ENCODE data around the gene COX6A1.
A peak's percentile ranks its signal among the peaks of the same experiment; 100 is the strongest.
"Not testable (repeated sequence)": the region's sequence is repeated elsewhere in the genome, so short reads cannot be mapped to it uniquely, and the experiment has no call there.

The COX6A1 gene

DNA sequence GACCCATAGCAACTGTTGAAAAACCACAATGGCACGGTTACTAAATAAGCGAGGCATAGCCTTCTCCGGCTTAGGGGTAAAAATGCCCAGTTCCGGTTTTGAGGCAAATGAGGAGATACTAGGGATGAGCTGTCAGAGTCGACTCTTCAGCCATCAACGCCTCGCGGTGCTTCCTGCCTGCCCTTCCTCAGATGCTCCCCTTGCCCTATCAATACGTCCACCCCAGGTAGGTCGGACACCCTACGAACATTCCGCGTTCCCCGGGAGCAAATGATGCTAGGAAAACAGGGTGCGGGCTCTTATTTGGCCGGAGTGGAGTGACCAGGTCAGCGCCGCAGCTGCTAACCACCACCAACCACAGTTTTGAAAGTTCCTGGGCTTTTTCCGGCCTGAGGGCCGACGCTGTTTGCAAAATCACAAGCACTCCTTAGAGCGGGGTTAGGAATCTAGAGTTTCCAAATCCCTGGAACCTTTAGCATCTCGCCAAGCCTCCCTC lies 30.5 kb downstream of the COX6A1 start:
- DNase-seq: no peak

DNA sequence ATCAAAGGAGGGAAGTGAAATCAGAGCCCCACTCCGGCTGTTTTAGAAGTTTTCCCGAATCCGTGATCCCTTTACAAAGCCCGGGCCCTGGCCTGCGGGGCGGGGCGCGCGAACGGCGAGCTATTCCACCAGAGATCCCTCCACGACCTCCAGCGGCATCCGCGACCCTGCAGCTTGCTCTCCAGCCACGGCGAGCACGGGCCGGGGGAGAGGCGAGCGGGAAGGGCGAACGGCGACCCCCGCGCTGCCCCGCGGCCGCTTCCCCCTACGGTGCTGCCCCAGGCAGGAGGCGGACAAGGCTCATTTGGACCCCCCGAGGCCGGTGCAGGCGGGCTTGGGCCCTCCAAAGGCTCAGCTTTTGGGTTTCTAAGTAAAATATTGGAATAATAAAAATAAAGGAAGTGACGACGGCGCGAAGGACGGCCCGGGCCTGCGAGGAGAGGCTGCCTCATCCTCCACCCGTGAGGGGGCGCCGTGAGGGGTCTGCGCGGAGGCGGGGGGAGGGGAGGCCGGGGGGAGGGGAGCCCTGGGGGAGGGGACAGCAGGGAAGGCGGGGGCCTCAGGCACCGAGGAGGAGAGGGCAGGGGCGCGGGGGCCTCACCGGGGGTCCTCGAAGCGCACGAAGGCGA lies 31.0 kb downstream of the COX6A1 start:
- DNase-seq: peak; percentile 57

DNA sequence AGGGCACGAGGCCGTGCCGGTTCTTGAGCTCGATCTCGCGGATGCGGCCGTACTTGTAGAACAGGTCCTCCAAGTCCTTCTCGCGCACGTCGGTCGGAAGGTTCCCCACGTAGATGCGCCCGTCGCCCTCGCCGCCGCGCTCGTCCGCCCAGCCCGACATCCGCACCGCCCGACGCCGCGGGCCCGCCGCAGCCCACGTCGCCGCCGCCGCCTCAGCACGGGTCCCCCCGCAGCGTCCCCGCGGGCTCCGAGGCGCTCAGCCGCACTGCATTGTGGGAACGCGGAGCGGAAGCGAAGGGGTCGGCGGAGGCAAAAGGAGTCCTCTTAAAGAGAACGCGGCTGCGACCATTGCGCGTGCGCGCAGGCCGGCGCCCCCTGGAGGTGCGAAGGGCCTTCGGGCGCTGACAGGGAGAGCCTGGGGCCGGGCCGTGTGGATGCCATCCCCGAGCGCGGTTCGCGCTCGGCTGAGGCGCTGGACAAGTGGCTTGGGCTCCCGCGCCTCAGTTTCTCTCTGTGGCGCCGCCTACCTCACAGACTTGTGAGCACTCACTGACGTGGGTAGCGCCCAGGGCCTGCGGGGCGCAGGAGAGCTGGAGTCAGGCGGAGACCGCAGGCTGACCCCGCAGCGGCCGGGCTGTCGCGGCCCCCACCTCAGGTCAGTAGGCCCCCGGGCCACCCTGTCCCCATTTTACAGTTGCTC lies 31.7 kb downstream of the COX6A1 start, which contains the start of gene SRSF9:
SRSF9 (minus strand) TSS at position 299 of the 700 bp plus-strand sequence; CDS start at position 160, 139 bp downstream.
- DNase-seq: peak; percentile 93

DNA sequence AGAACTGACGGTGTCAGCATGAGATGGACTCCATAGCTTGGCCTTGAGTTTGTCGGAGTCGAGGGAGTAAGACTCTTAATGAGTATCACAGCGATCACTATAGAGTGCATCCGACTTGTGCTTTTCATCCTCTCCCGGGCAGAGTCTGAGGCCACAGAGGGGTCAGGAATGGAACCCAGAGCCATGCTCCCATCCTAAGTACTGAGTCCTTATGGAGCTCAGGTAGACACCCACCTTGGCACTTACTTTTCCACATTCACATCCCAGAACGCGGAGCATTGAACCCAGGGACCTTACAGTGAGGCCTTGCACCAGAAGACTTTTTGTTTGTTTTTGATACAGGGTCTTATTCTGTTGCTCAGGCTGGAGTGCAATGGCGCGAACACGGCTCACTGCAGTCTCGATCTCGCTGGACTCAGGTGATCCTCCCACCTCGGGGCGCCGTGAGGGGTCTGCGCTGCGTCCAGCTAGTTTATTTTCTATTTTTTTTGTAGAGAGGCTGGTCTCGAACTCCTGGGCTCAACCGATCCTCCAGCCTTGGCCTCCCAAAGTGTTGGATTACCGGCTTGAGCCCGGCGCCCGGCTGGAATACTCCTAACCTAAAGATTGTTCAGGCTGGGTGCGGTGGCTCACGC lies 32.4 kb downstream of the COX6A1 start:
- DNase-seq: peak; percentile 42

DNA sequence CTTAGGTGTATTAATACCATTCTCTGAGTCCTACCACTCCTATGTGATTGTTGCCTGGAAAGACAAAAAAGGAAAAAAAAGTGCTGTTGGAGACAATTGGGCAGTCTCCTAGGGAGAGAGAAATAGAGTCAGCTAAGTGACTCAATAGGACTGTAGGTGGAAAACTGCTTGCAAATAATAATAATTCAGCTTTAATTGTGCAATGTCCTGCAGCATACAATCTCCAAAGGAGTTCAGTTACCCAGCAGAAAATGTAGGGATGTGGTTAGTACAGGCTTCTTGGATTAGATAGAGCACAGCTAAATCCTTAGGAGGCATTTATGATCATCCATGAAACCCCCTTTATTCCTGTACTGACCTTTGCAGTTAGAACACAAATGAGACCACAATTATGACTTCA lies 34.6 kb downstream of the COX6A1 start:
- no peak for DNase-seq

DNA sequence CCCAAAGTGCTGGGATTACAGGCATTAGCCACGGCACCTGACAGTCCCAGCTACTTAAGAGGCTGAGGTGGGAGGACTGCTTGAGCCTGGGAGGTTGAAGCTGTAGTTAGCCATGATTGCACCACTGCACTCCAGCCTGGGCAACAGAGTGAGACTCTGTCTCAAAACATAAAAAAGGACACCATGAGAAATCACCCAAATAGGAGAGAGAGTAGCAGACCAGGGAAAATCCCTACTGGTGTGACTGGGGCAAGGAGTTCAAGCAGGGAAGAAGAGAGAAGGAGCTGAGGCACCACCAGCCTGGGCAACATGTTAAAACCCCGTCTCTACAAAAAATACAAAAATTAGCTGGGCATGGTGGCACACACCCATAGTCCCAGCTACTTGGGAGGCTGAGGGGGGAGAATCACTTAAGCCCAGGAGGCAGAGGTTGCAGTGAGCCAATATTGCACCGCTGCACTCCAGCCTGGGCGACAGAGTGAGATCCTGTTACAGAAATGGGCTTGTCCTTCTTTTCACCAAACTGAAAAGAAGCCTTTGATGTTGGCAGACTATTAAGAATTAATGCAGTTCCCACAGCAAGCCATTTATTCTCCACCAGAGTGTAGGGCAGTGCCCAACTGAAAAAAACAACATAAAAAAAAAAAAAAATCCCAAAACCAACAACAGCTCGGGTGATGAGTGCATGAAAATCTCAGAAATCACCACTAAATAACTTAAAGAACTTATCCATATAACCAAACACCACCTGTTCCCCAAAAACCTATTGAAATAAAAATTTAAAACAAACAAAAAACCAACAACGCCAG lies 36.1 kb downstream of the COX6A1 start:
- DNase-seq: no peak

DNA sequence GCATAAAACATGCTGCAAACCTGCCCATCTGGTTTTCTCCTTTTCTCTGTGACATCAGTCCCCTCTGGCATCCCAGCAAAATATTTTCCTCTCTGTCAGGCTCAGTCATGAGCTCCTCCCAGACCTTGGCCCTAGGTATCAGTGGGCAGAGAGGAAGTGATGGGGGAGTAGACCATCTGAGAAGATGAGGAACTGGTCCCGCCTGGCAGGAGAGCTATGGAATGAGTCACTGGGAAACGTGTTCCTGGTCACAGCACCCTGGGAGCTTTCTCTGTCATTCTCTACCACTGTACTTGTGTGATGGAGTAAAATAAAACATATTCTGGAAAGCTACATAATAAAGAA lies 36.7 kb downstream of the COX6A1 start:
- no peak for DNase-seq

DNA sequence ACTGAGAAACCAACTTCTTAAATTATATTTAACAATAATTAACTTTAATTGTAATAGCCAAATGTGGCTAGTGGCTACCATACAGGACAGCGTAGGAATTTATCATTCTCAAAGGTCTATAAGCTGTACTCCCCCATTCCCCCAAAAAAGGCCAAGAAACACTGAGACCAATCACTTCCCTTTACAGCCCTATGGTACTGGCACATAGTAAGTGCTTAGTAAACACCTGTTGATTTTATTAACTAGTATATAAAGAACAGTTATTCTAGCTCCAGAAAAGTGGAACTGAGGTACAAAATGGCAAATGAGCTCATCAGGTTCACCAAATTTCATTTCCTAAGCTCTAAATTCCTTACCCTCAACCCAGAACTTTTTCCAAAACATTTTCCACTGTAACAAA lies 37.7 kb downstream of the COX6A1 start:
- no peak for DNase-seq

DNA sequence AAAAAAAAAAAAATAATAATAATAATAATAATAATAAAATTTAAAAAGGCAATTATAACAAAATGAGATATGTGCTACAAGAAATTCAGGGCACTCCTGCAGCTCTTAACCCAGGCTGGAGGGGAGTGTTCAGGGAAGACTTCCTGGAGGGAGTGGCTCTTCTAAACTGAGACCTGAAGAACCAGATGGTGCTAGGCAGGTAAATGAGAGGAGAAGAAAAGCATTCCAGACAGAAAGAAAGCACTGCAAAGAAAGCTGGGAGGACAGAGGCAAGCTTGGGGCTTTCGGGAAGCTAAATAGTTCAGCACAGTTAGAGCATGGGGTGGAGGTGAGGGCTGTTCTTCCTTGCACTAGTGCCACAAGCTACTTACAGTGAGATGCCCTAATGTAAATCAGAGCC lies 41.5 kb downstream of the COX6A1 start:
- no peak for DNase-seq

DNA sequence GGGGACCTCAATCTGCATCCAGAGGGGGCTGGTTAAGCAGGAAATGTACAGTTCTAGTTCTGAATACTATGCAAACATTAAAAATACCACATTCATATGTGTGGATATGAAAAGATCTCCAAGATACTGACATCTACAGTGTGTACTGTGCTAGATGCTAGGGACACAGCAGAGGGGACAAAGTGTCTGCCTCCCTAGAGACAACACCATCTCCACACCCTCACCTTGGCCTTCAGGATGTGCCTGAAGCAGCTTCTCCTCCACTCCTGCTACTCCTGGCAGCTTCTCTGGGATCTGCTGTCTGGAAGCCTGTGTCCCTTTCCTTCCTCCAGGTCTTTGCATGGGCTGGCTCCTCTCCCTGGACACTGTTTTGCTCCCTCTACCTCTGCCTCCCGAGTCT lies 42.3 kb downstream of the COX6A1 start:
- no peak for DNase-seq

DNA sequence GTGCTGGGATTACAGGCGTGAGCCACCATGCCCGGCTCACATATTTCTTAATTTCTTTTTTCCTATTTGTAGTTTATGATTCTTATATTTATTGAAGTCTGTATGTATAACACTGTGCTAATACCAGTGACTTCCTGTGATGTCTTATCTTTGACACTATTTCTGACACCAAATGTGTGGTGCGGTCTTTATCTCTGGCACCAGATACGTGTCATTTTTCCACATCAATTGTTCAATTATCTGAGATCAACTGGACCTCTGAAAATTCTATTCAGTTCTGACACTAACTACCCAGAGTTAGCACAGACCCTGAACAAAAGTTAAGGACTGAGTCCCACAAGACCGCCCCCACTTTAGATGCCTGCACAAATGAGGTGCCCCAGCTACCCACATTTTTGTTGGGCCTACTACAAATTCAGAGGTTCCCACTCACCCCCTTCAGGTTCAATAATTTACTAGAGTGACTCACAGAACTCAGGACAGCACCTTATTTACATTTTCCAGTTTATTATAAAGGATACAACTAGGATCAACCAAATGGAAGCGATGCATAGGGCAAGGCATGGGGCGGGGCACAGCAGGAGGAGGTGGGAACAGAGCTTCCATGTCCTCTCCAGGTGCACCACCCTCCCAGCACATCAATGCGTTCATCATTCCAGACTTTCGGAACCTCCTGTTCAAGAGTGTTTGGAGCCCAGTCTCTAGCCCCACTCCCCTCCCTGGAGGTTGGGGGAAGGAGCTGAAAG lies 43.3 kb downstream of the COX6A1 start:
- no peak for DNase-seq

DNA sequence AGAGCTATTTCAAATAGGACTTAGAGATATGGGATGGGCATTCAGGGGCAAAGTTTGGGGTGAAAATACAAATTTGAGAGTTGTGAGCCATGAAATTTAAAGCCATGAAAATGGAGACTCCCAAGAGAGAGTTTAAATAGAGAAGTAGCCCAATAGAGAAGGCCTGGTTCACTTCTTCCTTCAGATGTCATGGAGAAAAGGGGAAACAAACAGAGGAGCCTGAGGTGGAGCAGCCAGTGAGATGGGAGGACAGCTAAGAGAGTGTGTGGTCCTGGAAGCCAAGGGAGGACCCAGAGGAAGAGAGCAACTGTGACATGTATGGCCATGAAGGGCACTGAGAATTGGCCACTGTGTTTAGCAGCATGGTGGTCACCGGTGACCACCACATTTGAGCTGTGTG lies 45.7 kb downstream of the COX6A1 start:
- no peak for DNase-seq

DNA sequence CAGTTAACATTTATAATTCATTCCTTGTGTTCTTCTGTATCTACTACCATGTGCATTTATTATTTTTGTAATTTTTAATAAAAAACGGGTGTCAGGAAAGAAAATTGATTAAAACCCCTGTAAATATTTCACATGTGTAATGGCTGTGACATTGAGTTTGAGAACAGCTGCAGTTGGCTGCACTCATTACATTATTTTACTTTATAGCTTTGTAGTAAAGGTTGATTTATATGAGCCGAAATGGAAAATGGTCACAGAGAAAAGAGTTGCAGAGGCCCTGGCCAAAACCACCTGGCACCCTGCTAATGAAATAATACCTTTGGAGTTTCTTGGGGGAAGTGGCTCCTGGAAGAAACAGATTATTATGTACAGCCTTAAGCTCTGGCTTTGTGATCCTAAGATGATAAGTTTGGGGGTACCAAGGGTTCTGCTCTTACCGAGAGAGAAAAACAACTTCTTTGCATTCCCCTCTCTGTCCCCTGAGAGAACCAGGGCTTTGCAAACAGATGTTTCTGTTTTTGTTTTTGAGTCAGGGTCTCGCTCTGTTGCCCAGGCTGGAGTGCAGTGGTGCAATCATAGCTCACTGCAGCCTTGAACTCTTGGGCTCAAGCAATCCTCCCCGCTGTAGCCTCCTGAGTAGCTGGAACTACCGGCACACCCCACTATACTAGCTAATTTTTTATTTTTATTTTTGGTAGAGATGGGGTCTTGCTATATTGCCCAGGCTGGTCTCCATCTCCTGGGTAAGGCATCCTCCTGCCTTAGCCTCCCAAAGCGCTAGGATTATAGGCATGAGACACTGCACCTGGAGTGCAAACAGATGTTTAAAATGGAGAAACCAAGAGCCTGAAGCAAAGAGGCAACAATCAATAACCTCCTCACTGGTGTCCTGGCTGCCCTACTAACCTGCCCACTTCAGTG lies 48.3 kb downstream of the COX6A1 start:
- no peak for DNase-seq

DNA sequence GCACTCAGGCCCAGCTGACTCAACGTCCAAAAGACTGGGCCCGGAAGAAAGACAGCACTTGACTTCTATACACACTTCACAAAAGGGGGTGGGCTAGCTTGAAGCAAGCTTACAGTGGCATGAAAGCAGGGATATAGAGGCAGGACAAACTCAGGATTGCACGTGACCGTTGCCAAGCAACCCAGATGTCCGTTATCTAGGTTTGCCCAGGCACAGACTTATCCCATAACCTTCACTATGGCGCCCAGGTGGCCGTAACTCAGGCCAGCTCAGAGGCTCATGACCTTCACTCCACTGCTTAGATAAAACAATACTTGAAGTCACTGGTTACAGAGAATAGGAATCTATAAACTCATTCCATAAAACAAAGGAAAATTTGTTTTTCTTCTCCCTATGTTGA lies 49.6 kb downstream of the COX6A1 start:
- DNase-seq: not testable (repeated sequence)

DNA sequence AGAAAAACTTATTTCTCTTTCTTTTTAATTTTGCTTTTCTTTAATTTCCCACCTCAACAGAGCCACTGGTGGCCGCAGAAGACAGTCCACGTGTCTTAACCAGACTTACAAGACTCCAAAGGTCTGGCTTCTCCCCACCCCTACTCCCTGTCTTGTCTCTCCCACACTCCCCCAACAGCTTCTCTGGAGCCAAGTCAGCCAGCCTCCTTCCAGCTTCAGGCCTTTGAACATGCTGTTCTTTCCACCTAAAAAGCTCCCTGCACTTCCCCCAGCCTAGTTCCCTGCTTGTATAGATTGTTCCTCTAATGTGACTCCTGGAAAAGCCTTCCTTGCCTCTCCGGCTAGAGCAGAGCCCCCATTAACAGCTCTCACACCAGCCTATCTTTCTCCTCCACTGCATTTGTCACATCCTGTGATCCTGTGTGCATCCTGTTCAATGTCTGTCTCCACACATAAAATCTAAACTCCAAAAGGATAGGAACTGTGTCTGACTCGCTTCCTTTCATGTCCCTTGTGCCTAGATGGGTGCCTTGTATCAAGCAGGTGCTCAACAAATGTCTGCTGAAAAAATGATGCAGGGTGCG lies 50.2 kb downstream of the COX6A1 start:
- no peak for DNase-seq

DNA sequence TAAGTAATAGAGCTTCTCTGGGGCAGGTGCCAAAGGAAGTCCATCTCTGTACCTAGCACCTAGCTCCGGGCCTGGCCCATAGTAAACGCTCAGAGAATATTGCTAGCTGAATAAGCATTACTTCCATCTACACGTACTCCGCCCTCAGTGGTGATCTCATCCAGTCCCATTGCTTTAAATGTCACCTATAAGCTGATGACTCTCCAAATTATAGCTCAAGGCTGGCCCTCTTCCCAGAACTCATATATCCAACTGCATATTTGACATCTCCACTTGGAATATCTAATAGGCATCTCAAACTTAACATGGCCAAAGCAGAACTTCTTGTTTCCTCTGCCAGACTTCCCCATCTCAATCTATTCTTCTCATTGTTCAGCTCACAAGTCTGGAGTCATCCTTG lies 51.1 kb downstream of the COX6A1 start:
- DNase-seq: no peak

DNA sequence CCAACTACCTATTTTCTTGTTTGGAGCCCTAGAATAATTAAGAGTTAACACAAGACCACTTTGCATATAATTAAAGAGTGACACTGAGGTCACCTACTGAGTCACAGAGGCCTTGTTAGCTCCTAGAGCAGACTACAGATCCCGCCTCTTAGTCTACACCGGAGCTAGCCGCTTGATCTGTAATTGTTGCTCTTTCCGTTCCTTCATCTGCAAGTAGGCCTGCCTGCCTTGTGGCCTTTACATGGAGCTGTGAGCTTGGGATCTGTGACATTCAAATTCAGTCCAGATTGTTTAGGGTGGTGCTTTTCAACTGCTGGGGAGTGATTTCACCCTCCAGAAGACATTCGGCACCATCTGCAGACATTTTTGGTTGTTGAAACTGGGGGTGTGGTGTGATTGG lies 52.4 kb downstream of the COX6A1 start:
- no peak for DNase-seq
